ENCODE data around the gene SYNJ2. TPM values are rescaled to one million over a fixed set of nuclear protein-coding genes. Genes with fewer than 3 reads are reported as not detected.
"Not testable (repeated sequence)": the region's sequence is repeated elsewhere in the genome, so short reads cannot be mapped to it uniquely, and the experiment has no call there.

The SYNJ2 gene
- total RNA-seq, 1 experiment from 2014 or later: 10.3 TPM

DNA sequence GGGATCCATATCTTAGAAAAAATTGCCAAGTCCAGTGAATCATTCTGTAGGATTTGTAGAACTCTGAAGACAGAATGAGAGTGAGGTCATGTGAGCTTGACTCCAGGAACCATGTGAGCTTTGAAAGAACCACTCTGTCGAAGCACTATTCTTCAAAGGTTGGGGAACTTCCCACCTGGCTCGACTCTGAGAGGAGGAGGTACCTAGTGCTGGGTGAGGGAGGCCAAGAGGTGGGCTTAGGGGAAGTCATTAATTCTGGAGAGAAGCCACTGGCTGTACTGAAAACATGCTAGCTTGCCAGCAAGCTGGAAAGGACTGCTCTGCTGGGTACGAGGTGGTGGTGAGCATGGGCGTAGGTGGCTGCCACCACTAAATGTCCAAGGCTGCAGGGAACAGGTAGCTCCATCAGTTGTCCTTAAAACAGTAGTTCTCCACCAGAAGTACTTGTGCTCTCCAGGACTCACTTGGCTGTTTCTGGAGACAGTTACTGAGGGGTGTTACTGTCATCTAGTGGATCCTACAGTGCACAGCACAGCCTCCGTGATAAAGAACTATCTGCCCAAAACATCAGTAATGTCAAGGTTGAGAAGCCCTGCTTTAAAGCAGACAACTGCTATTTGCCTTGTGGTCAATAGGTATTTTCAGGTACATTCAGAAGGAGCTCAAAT, 34.7 kb upstream of the SYNJ2 start:
- ChIA-PET POLR2A (interaction anchor here (0.6 kb wide), 1 partner anchor 90 kb away, joined by 3 read pairs; no protein-coding TSS in a partner anchor), CTCF (interaction anchor here (0.5 to 1.0 kb wide), 5 partner anchors 17 to 190 kb away, joined by 3 to 4 read pairs (median 3); no protein-coding TSS in a partner anchor)
- H3K9me3 Mint-ChIP-seq (ENCODE audit: unreplicated experiment): peaks cover 34% of the 10 kb centered on the region
- TF ChIP-seq, protein P1, sequence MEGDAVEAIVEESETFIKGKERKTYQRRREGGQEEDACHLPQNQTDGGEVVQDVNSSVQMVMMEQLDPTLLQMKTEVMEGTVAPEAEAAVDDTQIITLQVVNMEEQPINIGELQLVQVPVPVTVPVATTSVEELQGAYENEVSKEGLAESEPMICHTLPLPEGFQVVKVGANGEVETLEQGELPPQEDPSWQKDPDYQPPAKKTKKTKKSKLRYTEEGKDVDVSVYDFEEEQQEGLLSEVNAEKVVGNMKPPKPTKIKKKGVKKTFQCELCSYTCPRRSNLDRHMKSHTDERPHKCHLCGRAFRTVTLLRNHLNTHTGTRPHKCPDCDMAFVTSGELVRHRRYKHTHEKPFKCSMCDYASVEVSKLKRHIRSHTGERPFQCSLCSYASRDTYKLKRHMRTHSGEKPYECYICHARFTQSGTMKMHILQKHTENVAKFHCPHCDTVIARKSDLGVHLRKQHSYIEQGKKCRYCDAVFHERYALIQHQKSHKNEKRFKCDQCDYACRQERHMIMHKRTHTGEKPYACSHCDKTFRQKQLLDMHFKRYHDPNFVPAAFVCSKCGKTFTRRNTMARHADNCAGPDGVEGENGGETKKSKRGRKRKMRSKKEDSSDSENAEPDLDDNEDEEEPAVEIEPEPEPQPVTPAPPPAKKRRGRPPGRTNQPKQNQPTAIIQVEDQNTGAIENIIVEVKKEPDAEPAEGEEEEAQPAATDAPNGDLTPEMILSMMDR (IDR thresholded peaks at IDR 0.05; ENCODE audit: unreplicated experiment): no peak
- no peak overlapping the region for H3K27ac Mint-ChIP-seq (ENCODE audit: low read depth, unreplicated experiment)
- BruUV-seq (replicated peaks): no TSS peak
- H3K4me1 Mint-ChIP-seq (ENCODE audit: insufficient read depth, unreplicated experiment): no peaks in the 10 kb centered on the region
- H3K27me3 Mint-ChIP-seq (ENCODE audit: insufficient read depth, unreplicated experiment): no peaks in the 10 kb centered on the region
- intact Hi-C loops (cut with micrococcal nuclease): no loop called here
- no peak overlapping the region for H3K4me3 Mint-ChIP-seq (ENCODE audit: unreplicated experiment)
- DNase-seq (ENCODE audit: unreplicated experiment): peak; percentile 25
- peaks cover 51% of the 10 kb centered on the region for H3K36me3 Mint-ChIP-seq (ENCODE audit: insufficient read depth, unreplicated experiment)

DNA sequence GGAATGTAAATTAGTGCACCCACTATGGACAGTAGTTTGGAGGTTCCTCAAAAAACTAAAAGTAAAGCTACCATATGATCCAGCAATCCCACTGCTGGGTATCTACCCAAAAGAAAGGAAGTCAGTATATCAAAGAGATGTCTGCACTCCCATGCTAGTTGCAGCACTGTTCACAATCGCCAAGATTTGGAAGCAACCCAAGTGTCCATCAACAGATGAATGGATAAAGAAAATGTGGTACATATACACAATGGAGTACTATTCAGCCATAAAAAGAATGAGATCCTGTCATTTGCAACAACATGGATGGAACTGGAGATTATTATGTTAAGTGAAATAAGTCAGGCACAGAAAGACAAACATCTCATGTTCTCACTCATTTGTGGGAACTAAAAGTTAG, 30.8 kb upstream of the SYNJ2 start:
- intact Hi-C loops (cut with micrococcal nuclease); BruUV-seq (replicated peaks); H3K4me3 Mint-ChIP-seq (ENCODE audit: unreplicated experiment); H3K4me1 Mint-ChIP-seq (ENCODE audit: insufficient read depth, unreplicated experiment); CTCF ChIA-PET; DNase-seq (ENCODE audit: unreplicated experiment); H3K27ac Mint-ChIP-seq (ENCODE audit: low read depth, unreplicated experiment); POLR2A ChIA-PET; H3K27me3 Mint-ChIP-seq (ENCODE audit: insufficient read depth, unreplicated experiment): not testable (repeated sequence)
- Mint-ChIP-seq H3K9me3 (ENCODE audit: unreplicated experiment) (peaks cover 27% of the 10 kb centered on the region), H3K36me3 (ENCODE audit: insufficient read depth, unreplicated experiment) (peaks cover 16% of the 10 kb centered on the region)

DNA sequence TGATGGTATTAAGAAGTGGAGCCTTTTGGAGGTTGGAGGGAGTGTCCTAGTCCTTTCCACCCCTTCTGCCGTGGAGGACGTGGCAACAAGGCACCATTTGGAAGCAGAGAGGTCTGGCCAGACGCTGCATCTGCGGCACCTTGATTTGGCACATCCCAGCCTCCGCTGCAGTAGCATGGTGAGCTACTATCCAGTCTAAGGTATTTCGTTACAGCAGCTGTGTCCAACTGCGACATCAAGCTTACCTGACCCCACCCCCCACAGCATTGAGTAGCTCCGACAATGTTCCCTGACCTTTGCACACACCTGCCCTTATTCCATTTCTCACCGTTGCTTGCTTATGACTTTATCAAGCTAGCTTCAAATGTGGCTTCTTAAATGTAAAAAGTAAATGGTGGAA, 29.8 kb upstream of the SYNJ2 start:
- BruUV-seq (replicated peaks): no TSS peak
- Mint-ChIP-seq H3K27ac (ENCODE audit: low read depth, unreplicated experiment) (no peak overlapping the region), H3K36me3 (ENCODE audit: insufficient read depth, unreplicated experiment) (peaks cover 7% of the 10 kb centered on the region)

DNA sequence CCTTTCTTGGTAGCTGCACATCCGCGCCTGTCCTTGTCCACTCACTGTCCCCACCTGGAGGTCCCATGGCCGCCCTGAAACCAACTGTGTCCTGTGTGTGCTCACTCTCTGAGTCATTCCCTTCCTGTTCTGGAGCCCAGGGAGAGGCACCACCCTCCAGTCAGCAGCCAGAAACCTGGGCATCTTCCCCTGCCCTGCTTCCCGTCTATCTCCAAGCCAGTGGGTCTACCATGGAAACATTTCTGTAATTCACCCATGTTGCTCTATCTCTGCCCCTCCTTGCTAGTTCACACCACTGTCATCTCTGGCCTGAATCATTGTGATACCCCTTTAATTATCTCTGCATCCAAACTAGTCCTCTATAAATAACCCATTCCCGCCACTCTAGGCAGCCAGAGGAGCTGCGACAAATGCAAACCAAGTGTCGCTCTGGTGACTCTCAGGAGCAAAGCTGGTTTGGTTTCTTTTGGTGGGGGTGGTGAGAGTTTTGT, 28.8 kb upstream of the SYNJ2 start:
- Mint-ChIP-seq H3K27ac (ENCODE audit: low read depth, unreplicated experiment) (no peak overlapping the region), H3K9me3 (ENCODE audit: unreplicated experiment) (peaks cover 27% of the 10 kb centered on the region), H3K27me3 (ENCODE audit: insufficient read depth, unreplicated experiment) (no peaks in the 10 kb centered on the region), H3K4me3 (ENCODE audit: unreplicated experiment) (no peak overlapping the region), H3K36me3 (ENCODE audit: insufficient read depth, unreplicated experiment) (no peaks in the 10 kb centered on the region), H3K4me1 (ENCODE audit: insufficient read depth, unreplicated experiment) (peaks cover 5% of the 10 kb centered on the region)
- peak; percentile 33 for DNase-seq (ENCODE audit: unreplicated experiment)
- TF ChIP-seq, protein P1 (IDR thresholded peaks at IDR 0.05; ENCODE audit: unreplicated experiment): no peak
- POLR2A ChIA-PET: no interaction called here
- no TSS peak for BruUV-seq (replicated peaks)
- intact Hi-C loops (cut with micrococcal nuclease): no loop called here
- CTCF ChIA-PET: interaction anchor here (1.8 kb wide), 1 partner anchor 15 kb away, joined by 5 read pairs; no protein-coding TSS in a partner anchor

More for the DNA sequence above, 29.8 kb upstream of the SYNJ2 start:
- Mint-ChIP-seq H3K4me3 (ENCODE audit: unreplicated experiment) (no peak overlapping the region), H3K9me3 (ENCODE audit: unreplicated experiment) (peaks cover 27% of the 10 kb centered on the region), H3K27me3 (ENCODE audit: insufficient read depth, unreplicated experiment) (no peaks in the 10 kb centered on the region), H3K4me1 (ENCODE audit: insufficient read depth, unreplicated experiment) (peaks cover 5% of the 10 kb centered on the region)
- TF ChIP-seq, protein P1 (IDR thresholded peaks at IDR 0.05; ENCODE audit: unreplicated experiment): no peak
- POLR2A ChIA-PET: no interaction called here
- no peak for DNase-seq (ENCODE audit: unreplicated experiment)
- intact Hi-C loops (cut with micrococcal nuclease): no loop called here
- CTCF ChIA-PET: interaction anchor here (0.6 kb wide), 1 partner anchor 38 kb away, joined by 3 read pairs; no protein-coding TSS in a partner anchor

Measured in MCF 10A (cell line).